ENCODE results near the gene CCDC83.
"Not testable (repeated sequence)": the region's sequence is repeated elsewhere in the genome, so short reads cannot be mapped to it uniquely, and the experiment has no call there.

CCDC83 gene

GRCh38 chr11:85840932-85841331 is 14.3 kb upstream of the CCDC83 start:
- not testable (repeated sequence) for FAIRE-seq

GRCh38 chr11:85843929-85844328 is 11.3 kb upstream of the CCDC83 start:
- no peak for FAIRE-seq

- FAIRE-seq = no peak
Observed at GRCh38 chr11:85844439-85845123, 10.6 kb upstream of the CCDC83 start.

- no peak for FAIRE-seq
Observed at GRCh38 chr11:85845124-85845631, 10.0 kb upstream of the CCDC83 start.

GRCh38 chr11:85847436-85847835 is 7.7 kb upstream of the CCDC83 start:
- FAIRE-seq = no peak

GRCh38 chr11:85848006-85848405 is 7.2 kb upstream of the CCDC83 start:
- peak; percentile 59 for FAIRE-seq

- FAIRE-seq = no peak
Observed at GRCh38 chr11:85848556-85848955, 6.6 kb upstream of the CCDC83 start.

GRCh38 chr11:85852754-85853153 is 2.4 kb upstream of the CCDC83 start:
- FAIRE-seq = not testable (repeated sequence)

GRCh38 chr11:85853541-85853940 is 1.6 kb upstream of the CCDC83 start:
- not testable (repeated sequence) for FAIRE-seq

GRCh38 chr11:85854212-85854556 is 999 bp upstream of the CCDC83 start:
- FAIRE-seq = no peak

GRCh38 chr11:85854557-85855340 is 434 bp upstream of the CCDC83 start:
- FAIRE-seq = no peak

GRCh38 chr11:85857098-85857497 is 1.9 kb downstream of the CCDC83 start:
- FAIRE-seq = no peak

GRCh38 chr11:85859541-85859940 is 4.4 kb downstream of the CCDC83 start:
- FAIRE-seq = not testable (repeated sequence)

- no peak for FAIRE-seq
Observed at GRCh38 chr11:85863855-85864254, 8.7 kb downstream of the CCDC83 start.

GRCh38 chr11:85866137-85866827 is 11.1 kb downstream of the CCDC83 start:
- FAIRE-seq = no peak

GRCh38 chr11:85867751-85868150 is 12.6 kb downstream of the CCDC83 start:
- no peak for FAIRE-seq

- FAIRE-seq = no peak
Observed at GRCh38 chr11:85869781-85870180, 14.6 kb downstream of the CCDC83 start.

GRCh38 chr11:85874265-85874664 is 19.1 kb downstream of the CCDC83 start:
- no peak for FAIRE-seq

- FAIRE-seq = no peak
Observed at GRCh38 chr11:85875505-85875904, 20.3 kb downstream of the CCDC83 start.

GRCh38 chr11:85884581-85885021 is 29.4 kb downstream of the CCDC83 start:
- FAIRE-seq = no peak

GRCh38 chr11:85886089-85887056 is 31.2 kb downstream of the CCDC83 start:
- FAIRE-seq = peak; percentile 98

- no peak for FAIRE-seq
Observed at GRCh38 chr11:85889108-85889507, 33.9 kb downstream of the CCDC83 start.

All from endometrium (tissue), 2 donors.